ENCODE data around the gene P2RX7. TPM values are rescaled to one million over a fixed set of nuclear protein-coding genes. Genes with fewer than 3 reads are reported as not detected.
"Not testable (repeated sequence)": the region's sequence is repeated elsewhere in the genome, so short reads cannot be mapped to it uniquely, and the experiment has no call there.

Gene P2RX7
- total RNA-seq, 1 experiment from 2014 or later = not detected

DNA sequence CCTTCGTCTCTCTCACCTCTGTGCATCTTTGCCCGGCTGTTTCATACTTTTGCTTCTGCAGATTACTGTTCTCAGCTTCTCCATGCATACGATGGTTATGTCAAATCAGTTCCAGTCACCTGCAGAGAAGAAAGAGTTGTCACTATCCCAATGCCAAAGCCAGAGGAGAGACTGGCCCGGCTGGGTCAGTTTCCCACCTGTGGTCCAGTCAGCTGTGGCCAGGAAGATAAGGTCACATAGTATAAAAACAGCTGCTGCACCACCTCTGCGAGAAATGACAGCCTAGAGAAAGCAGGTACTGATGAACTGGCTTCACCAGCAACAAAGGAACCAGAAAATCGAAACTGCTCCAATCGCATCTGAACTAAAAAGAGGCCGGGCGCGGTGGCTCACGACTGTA, 70.8 kb downstream of the P2RX7 start:
- Histone ChIP-seq H3K9me3 (ENCODE audit: low read length) (no peaks in the 10 kb centered on the region), H2AFZ (ENCODE audit: low read length) (no peak overlapping the region), H3K27ac (ENCODE audit: low read length) (no peak overlapping the region), H3K4me3 (ENCODE audit: low read length) (no peak overlapping the region), H3K27me3 (ENCODE audit: low read length) (no peaks in the 10 kb centered on the region), H3K36me3 (ENCODE audit: insufficient read depth, low read length) (no peaks in the 10 kb centered on the region), H3K79me2 (ENCODE audit: low read length) (no peaks in the 10 kb centered on the region), H4K20me1 (ENCODE audit: insufficient read depth, low read depth, low read length) (no peaks in the 10 kb centered on the region), H3K9me2 (replicated peaks; ENCODE audit: insufficient read depth, low read length) (no peaks in the 10 kb centered on the region), H3K4me2 (ENCODE audit: low read depth, low read length, poor library complexity, severe bottlenecking) (no peak overlapping the region), H3K4me1 (ENCODE audit: low read length) (no peaks in the 10 kb centered on the region), H3K9ac (ENCODE audit: low read length) (no peak overlapping the region)
- no peak for DNase-seq

DNA sequence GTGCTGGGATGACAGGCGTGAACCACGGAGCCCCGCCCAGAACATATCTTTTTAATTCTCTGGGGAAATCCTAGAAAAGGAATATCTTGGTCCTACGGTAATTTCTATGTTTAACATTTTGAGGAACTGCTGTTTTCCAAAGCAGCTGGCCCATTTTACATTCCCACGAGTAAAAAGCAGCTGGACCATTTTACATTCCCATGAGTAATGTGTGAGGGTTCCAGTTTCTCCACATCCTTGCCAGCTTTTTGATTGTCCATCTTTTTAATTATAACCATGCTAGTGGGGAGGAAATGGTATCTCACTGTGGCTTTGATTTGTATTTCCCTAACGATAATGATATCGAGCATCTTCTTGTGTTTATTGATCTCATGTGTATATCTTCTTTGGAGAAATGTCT, 72.8 kb downstream of the P2RX7 start:
- Histone ChIP-seq H4K20me1 (ENCODE audit: insufficient read depth, low read depth, low read length) (no peaks in the 10 kb centered on the region), H2AFZ (ENCODE audit: low read length) (no peak overlapping the region), H3K4me2 (ENCODE audit: low read depth, low read length, poor library complexity, severe bottlenecking) (no peak overlapping the region), H3K4me1 (ENCODE audit: low read length) (peaks cover 2% of the 10 kb centered on the region), H3K27ac (ENCODE audit: low read length) (no peak overlapping the region), H3K27me3 (ENCODE audit: low read length) (no peaks in the 10 kb centered on the region), H3K9me2 (replicated peaks; ENCODE audit: insufficient read depth, low read length) (no peaks in the 10 kb centered on the region), H3K79me2 (ENCODE audit: low read length) (peaks cover 2% of the 10 kb centered on the region; the same call in 1 of the 2 replicates), H3K9ac (ENCODE audit: low read length) (no peak overlapping the region), H3K4me3 (ENCODE audit: low read length) (no peak overlapping the region), H3K36me3 (ENCODE audit: insufficient read depth, low read length) (no peaks in the 10 kb centered on the region), H3K9me3 (ENCODE audit: low read length) (no peaks in the 10 kb centered on the region)
- no peak for DNase-seq

DNA sequence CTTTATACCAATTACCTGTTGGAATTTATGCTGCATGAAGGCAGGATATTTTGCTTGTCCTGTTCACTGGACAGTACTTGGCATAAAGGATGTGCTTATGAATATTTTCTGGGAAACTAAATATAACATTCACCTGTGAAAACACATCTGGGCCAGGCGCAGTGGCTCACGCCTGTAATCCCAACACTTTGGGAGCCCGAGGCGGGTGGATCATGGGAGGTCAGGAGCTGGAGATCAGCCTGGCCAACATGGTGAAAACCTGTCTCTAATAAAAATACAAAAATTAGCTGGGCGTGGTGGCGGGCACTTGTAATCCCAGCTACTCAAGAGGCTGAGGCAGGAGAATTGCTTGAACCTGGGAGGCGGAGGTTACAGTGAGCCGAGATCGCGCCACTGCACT, 75.9 kb downstream of the P2RX7 start:
- peaks cover 15% of the 10 kb centered on the region for H3K79me2 ChIP-seq (ENCODE audit: low read length)
- H2AFZ ChIP-seq (ENCODE audit: low read length); H3K9me3 ChIP-seq (ENCODE audit: low read length); H3K9me2 ChIP-seq (replicated peaks; ENCODE audit: insufficient read depth, low read length); H3K4me3 ChIP-seq (ENCODE audit: low read length); H3K27me3 ChIP-seq (ENCODE audit: low read length); H3K9ac ChIP-seq (ENCODE audit: low read length); H3K36me3 ChIP-seq (ENCODE audit: insufficient read depth, low read length); H3K4me2 ChIP-seq (ENCODE audit: low read depth, low read length, poor library complexity, severe bottlenecking); H3K27ac ChIP-seq (ENCODE audit: low read length); DNase-seq; H4K20me1 ChIP-seq (ENCODE audit: insufficient read depth, low read depth, low read length): not testable (repeated sequence)
- H3K4me1 ChIP-seq (ENCODE audit: low read length) = peaks cover 10% of the 10 kb centered on the region

DNA sequence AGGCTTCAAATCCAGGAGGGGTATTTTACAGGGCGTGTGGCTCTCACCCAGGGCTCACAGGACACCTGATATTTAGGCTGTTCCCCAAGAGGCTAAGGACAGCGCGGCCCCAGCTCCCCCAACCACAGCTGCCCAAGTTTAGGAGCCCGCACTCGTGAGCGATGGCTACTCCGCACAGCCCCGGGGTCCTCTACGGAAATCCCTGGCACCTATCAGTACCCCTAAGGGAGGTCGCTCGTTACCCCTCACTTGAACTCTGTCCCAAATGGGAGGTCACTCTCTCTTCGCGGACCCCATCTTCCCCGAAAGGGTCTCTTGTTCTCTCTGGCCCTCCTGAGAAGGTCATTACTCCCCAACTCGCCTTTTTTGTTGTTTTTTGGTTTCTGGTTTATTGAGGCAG, 76.5 kb downstream of the P2RX7 start:
- Histone ChIP-seq H3K4me2 (ENCODE audit: low read depth, low read length, poor library complexity, severe bottlenecking) (peak overlapping the region; percentile 93), H3K27me3 (ENCODE audit: low read length) (no peaks in the 10 kb centered on the region), H3K4me3 (ENCODE audit: low read length) (peak overlapping the region; percentile 99; the same call in 1 of the 2 replicates), H3K4me1 (ENCODE audit: low read length) (peaks cover 10% of the 10 kb centered on the region), H3K79me2 (ENCODE audit: low read length) (peaks cover 15% of the 10 kb centered on the region), H3K9ac (ENCODE audit: low read length) (peak overlapping the region; percentile 98; the same call in 1 of the 2 replicates), H2AFZ (ENCODE audit: low read length) (no peak overlapping the region; the same call in 1 of the 2 replicates), H3K36me3 (ENCODE audit: insufficient read depth, low read length) (no peaks in the 10 kb centered on the region), H3K9me2 (replicated peaks; ENCODE audit: insufficient read depth, low read length) (no peaks in the 10 kb centered on the region), H4K20me1 (ENCODE audit: insufficient read depth, low read depth, low read length) (no peaks in the 10 kb centered on the region), H3K9me3 (ENCODE audit: low read length) (no peaks in the 10 kb centered on the region), H3K27ac (ENCODE audit: low read length) (no peak overlapping the region)
- DNase-seq = no peak

DNA sequence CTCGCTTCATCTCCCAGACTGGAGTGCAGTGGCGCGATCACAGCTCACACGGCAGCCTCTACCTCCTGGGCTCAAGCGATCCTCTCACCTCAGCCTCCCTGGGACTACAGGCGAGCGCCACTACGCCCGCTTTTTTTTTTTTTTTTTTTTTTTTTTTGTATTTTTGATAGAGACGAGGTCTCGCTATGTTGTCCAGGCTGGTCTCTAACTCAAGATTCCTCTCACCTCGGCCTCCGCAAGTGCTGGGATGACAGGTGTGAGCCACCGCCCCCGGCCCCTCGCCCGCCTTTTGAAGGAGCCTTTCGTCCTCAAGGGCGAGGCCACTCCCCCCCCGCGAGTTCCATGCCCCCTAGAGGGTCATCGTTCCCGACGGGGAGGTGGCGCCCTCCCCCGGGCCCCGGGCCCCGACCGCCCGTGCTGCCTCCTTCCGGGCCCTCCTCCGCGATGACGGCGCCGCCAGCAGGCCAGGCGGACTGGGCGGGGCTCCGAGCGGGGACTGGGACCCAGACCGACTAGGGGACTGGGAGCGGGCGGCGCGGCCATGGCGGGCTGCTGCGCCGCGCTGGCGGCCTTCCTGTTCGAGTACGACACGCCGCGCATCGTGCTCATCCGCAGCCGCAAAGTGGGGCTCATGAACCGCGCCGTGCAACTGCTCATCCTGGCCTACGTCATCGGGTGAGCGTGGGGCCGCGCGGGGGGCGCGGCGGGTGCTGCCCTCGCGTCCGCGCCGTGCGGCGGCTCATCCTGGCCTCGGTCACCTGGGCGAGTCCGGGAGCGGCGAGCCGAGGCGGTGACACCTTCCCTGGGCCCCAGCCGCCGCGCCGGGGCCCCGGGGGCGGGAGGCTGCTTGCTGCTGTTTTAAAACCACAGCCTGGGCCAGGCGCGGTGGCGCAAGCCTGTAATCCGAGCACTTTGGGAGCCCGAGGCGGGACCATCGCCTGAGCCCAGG, 77.2 kb downstream of the P2RX7 start, which contains the start of gene P2RX4:
Gene P2RX4 (plus strand): TSS at position 506 of the 949 bp plus-strand sequence. CDS start 36 bp downstream, at position 542.
- DNase-seq = peak; percentile 93
- Histone ChIP-seq H3K4me3 (ENCODE audit: low read length) (peak within 1 kb of the TSS; percentile 99), H3K36me3 (ENCODE audit: insufficient read depth, low read length) (no peaks in the 10 kb centered on the region), H3K9ac (ENCODE audit: low read length) (peak within 1 kb of the TSS; percentile 98), H4K20me1 (ENCODE audit: insufficient read depth, low read depth, low read length) (no peaks in the 10 kb centered on the region), H3K27me3 (ENCODE audit: low read length) (no peaks in the 10 kb centered on the region), H3K79me2 (ENCODE audit: low read length) (peaks cover 15% of the 10 kb centered on the region), H3K4me2 (ENCODE audit: low read depth, low read length, poor library complexity, severe bottlenecking) (peak within 1 kb of the TSS; percentile 93), H3K9me3 (ENCODE audit: low read length) (no peaks in the 10 kb centered on the region), H3K4me1 (ENCODE audit: low read length) (peaks cover 10% of the 10 kb centered on the region), H2AFZ (ENCODE audit: low read length) (peak within 1 kb of the TSS; percentile 97), H3K27ac (ENCODE audit: low read length) (peak within 1 kb of the TSS; percentile 42; the same call in 1 of the 2 replicates), H3K9me2 (replicated peaks; ENCODE audit: insufficient read depth, low read length) (no peaks in the 10 kb centered on the region)

DNA sequence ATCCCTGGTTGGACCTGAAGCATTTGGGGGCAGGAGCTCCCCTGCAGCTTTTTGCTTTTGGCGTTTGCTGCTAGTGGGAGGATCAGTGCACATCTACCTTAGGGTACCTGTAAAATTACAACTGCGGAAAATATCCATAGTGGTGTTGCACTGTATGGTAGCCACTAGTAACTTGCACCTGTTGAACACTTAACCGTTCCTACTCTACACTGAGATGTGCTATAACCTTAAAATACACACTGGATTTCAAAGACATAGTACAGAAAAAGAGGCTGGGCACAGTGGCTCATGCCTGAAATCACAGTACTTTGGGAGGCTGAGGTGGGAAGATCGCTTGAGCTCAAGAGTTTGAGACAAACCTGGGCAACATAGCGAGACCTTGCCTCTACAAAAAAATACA, 80.2 kb downstream of the P2RX7 start:
- Histone ChIP-seq H3K27me3 (ENCODE audit: low read length) (no peaks in the 10 kb centered on the region), H3K4me3 (ENCODE audit: low read length) (no peak overlapping the region), H4K20me1 (ENCODE audit: insufficient read depth, low read depth, low read length) (no peaks in the 10 kb centered on the region), H3K4me2 (ENCODE audit: low read depth, low read length, poor library complexity, severe bottlenecking) (no peak overlapping the region), H3K79me2 (ENCODE audit: low read length) (peaks cover 15% of the 10 kb centered on the region), H3K36me3 (ENCODE audit: insufficient read depth, low read length) (no peaks in the 10 kb centered on the region), H3K9ac (ENCODE audit: low read length) (no peak overlapping the region), H3K9me3 (ENCODE audit: low read length) (no peaks in the 10 kb centered on the region), H3K9me2 (replicated peaks; ENCODE audit: insufficient read depth, low read length) (no peaks in the 10 kb centered on the region), H2AFZ (ENCODE audit: low read length) (no peak overlapping the region), H3K4me1 (ENCODE audit: low read length) (peaks cover 10% of the 10 kb centered on the region), H3K27ac (ENCODE audit: low read length) (no peak overlapping the region)
- no peak for DNase-seq

DNA sequence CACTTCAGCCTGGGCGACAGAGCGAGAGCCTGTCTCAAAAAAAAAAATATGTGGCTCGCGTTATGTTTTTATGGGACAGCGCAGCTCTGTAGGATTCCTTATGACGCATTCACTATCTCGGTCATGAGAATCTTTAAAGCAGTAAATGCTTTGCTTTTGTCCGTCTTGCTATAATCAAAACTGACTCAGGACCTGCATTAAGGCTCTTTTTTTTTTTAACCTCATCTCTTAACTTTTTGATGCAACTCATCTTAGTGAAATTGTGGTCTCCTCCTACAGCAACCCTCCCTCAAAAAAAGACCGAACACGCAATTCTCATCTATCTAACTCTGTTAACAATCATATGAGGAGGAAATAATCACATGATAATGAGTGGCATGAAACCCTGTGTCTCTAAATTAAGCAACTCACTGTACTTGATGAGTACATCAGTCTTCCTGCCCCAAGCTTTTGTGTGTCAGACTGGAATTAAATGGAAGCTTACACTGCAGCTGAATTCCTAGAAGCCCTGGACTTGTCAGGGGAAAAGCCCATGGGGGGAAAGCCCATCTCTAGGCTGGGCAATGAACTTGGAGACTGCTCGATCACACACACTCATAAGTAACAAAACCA, 81.6 kb downstream of the P2RX7 start:
- H3K27me3 ChIP-seq (ENCODE audit: low read length) = no peaks in the 10 kb centered on the region
- no peaks in the 10 kb centered on the region for H3K9me2 ChIP-seq (replicated peaks; ENCODE audit: insufficient read depth, low read length)
- H2AFZ ChIP-seq (ENCODE audit: low read length) = no peak overlapping the region
- H3K9me3 ChIP-seq (ENCODE audit: low read length) = no peaks in the 10 kb centered on the region
- no peak overlapping the region for H3K4me2 ChIP-seq (ENCODE audit: low read depth, low read length, poor library complexity, severe bottlenecking)
- no peak overlapping the region for H3K27ac ChIP-seq (ENCODE audit: low read length)
- H3K36me3 ChIP-seq (ENCODE audit: insufficient read depth, low read length) = no peaks in the 10 kb centered on the region
- H4K20me1 ChIP-seq (ENCODE audit: insufficient read depth, low read depth, low read length) = no peaks in the 10 kb centered on the region
- no peak for DNase-seq
- peaks cover 10% of the 10 kb centered on the region for H3K4me1 ChIP-seq (ENCODE audit: low read length)
- H3K4me3 ChIP-seq (ENCODE audit: low read length) = no peak overlapping the region
- peaks cover 15% of the 10 kb centered on the region for H3K79me2 ChIP-seq (ENCODE audit: low read length)
- H3K9ac ChIP-seq (ENCODE audit: low read length) = no peak overlapping the region

Measured in Karpas-422 (cell line).